NOMO-1 treated with dmso at 0.1 percent for 144 hours (cell line): Measurements from ENCODE around the gene ACAP2.

Source experiments
- DNase-seq: peaks from one replicate; lab custom pipeline; 2025; ENCODE audit not compliant: unreplicated experiment; lab: John Stamatoyannopoulos, UW

ACAP2 gene

DNA sequence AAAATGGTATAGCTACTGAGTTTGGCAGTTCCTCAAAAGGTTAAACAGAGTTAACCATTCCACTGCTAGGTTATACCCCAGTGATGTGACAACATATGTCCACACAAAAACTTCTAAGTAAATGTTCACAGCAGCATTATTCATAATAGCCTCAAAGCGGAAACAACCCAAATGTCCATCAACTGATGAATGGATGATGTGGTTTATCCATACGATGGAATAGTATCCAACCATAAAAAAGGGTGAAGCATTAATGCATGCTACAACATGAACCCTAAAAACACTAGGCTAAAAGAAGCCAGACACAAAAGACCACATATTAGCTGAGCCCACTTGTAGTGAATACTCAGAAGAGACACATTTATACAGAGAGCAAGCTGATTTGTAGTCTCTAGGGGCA lies 180.9 kb downstream of the ACAP2 start:
- DNase-seq, result no peak

DNA sequence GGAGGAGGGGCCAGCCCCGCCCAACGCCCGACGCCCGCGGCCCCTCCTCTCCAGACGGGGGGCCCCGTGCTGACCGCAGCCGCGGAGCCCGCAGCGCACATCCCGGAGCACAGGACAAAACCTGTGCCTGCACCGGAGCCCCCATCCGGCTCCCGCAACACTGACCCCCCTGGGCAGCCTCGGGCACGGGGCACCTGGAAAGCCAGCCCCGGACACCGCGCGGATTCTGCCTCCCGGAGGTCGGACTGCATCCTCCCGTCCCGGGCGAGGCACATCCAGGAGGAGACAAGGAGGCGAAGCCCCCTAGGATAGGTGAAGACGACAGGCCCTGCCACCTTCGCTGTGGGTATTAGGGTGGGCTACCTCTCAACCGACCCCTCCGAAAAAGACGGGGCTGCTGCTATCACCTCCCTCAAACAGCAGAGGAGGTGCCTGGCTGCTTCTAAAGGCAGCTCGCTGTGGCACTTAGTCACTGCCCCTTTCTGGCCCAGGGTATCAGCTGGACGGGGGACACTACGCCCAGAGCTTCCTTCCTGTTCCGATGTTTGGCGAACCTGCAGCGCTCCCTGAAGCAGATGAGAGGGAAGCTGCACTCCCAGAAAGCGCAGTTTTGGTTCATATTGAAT lies 182.4 kb downstream of the ACAP2 start:
- peak; percentile 52 for DNase-seq

DNA sequence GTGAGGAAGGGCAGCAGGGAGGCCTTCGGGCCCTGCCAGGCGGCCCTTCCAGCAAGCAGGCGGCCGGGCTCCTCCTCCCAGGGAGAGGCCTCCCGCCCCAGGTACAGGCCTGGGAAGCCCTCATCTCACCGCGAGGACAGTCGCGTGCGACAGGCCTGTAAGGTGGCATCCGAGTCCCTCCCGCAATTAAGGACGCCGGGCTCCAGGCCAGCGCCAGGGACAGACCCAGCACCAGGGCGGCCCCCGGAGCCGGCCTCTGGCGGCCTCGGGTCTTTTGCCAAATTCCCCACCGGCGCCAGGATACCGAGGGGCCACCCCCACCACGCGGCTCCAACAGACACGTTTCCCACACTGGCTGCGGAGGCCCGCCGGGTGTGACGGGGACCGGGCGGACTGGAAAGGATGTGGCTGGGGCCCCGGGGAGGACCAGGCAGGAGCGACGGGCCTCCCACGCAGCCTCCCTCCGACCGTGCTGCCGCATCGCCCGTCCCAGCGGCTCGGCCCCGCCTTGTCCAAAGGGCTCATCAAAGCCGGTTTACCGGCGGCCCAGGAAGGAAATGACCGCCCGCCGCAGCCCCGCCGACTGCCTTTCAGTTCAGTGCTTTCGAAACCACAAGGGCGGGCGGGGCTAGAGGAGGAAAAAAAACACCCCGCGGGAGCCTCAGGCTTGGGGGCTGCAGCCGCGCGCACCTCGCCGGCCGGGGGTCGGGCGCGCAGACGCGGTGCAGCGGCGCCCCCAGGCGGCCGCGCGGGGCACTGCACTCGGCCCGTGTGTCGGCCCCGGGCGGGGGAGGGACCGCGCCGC lies 183.1 kb downstream of the ACAP2 start:
- peak; percentile 97 for DNase-seq

DNA sequence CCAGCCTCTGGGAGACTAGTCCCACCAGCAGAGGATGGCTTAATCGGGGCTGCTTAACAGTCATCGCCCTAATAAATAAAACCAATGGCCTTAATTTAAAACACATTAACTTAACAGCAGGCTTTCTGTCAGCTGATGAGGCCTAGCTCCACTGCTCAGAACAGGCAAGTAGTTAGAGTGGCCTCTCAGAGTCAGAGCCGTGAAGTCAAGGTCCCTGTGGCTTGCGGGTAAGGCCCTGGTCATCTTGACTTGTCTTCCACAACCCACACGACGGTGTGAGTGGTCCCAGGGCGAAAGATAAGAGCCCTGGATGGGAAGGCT lies 183.7 kb downstream of the ACAP2 start:
- DNase-seq, result no peak

DNA sequence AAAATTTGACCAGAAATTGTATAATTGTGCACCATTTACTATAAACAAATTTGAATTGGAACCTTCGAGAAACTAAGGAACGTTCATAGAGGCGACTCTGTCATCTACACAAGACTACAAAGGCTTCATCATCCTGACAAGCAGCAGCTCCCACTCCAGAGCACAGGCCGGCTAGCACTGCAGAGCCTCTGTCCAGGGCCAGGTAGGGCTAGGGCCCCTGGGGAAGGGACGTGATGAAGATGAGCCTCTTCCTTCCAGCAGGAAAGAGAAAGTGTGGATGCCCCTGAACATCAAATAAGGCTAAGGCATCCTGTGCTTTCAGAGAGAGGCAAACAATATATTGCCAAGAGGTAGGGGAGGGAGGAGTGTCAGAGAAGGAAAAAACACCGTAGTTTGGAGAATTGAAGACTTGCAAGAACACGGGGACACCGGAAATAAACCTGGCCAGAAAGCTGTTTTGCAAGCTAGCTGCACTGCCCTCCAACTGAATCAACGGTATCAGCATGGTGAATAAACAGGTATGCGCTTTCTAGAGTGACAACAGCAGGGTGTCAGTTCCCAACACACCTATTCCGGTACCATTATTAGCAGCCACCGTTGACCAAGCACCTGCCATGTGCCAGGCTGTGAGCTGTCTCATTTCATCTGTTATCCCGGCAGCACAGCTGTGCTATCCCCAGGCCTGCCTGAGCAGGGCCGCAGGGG lies 184.2 kb downstream of the ACAP2 start:
- DNase-seq, result no peak

DNA sequence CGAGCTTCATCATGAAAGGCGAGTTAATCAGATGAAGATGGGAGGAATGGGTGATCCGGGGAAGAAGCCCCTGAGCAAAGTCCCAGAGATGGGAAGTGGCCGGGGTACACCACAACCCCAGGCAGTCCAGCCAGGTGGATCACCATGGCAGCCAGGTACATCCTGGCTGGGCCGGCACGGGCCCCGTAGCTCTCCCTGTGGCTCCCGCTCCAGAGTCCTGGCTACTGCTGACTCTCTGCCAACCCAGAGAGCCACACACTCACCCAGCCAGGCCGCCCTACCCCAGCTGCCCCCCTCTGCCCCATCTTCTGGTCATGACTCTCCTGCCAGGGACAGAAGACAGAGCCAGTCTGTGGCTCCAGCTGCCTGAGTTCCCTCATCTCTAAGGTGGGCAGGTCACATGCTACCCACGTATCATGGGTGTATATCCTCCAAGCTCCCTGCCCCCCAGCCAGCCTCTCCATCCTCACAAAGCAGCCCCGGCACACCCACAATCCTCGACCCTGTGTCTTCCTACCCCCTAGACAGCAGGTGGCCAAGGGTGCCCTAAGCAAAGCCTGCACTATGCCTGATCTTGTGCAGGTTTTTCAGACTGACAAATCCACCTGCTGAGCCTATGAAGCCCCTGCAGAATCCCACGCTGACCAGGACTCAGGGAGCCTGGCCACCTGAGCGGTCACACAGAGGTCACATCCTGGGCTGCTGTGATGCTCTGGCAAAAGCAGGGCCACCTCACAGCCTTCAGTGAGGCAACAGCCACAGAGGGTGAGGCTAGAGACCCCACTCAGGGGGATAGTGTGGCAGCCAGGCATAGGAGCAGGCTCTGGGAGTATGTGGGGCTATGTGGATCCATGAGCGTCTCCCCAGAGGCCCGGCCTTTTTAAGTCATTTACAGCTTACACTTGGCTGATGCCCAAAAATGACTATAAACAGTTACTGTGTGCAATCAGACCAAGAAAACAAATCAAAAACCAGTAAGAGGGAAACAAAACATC lies 185.1 kb downstream of the ACAP2 start:
- no peak for DNase-seq

DNA sequence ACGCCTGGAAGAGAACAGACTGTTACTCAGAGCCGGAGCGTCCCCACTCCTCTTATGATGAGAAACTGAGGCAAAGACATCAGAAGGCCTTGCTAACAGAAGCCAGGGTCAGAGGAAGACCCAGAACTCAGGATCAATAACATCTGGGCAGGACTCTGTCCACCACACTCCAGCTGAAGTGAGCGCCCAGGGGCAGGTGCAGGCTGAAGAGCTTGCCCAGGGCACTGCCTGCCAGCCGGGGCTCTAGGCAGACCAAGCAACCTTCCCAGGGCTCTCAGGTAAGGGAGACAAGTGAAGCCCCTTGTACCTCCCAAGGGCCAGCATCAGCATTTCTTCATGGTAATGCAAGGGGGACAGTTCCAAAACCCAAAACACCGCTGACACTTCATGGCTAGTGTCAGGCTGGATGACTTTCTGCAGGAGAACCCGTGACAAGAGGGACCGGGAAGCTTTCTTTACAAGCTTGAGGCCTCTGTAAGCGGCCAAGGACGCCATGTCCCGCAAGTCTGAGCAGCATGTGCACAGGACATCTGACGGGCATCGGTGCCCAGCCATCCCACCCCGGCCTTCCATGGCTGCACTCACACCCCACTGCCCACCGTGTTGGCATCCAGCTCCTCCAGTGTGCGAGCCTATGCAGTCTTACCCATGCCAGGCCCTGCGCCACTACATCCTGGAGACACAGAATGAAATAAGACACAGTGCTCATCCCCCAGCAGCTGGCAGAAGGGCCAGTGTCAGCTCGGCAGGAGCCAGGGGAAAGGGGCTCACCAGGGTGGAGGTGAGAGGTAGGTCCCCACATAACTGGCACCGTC lies 186.0 kb downstream of the ACAP2 start:
- DNase-seq, result no peak

DNA sequence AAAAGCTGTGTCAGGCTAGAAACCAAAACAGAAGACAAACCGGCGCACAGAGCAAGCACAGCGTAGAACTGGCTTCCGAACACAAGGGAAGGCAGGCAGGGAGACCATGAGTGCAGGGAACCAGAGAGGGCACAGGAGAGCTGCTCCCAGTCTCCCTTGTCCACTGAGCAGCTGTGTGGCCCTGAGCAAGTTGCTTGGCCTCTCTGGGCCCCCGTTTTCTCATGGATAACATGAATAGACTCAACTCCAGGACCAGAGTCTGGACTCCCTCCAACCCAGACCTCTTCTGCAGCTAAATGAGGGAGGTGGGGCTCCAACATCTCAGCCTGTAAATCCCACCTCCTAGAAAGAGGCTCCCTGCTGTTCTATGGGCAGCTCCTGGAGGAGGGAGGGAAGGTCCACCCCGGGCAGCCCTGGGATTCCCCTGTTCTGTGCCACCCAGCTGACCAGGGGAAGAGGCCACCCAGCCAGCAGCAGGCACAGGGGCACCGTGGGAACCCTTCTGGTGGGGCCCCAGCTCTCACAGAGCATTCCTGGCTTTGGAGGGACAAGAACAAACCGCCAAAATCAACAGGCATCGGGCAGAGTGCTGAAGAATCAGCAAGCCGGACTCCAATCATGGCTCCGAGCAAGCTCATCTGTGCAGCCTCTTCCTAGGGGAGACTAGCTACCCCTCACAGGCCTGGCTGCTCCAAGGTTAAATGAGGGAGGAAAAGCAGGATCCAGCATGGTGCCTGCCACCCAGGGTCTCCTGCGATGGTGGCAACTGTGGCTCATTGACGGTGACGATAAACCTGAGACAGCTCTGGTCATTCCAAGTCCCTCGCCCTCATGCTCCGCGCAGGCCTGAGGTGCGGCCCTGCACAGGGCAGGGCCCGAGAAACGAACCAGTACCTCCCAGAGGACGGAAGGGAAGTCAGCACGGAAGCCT lies 187.0 kb downstream of the ACAP2 start:
- no peak for DNase-seq

DNA sequence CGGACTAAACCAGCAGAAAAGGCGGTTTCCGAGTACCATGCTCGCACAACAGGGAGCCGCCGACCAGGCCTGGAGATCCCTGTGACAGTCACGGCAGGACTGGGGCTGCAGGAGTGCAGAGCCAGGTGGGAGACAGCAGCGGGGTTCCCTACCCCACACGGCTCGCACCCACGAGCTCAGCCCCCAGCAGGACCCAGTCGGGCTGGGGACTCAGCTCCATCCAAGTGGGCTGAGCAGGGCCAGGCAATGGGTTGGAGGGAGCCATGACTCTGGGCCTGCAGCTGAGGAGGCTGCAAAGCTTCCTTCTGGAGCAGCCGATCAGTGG lies 187.7 kb downstream of the ACAP2 start:
- DNase-seq, result no peak

DNA sequence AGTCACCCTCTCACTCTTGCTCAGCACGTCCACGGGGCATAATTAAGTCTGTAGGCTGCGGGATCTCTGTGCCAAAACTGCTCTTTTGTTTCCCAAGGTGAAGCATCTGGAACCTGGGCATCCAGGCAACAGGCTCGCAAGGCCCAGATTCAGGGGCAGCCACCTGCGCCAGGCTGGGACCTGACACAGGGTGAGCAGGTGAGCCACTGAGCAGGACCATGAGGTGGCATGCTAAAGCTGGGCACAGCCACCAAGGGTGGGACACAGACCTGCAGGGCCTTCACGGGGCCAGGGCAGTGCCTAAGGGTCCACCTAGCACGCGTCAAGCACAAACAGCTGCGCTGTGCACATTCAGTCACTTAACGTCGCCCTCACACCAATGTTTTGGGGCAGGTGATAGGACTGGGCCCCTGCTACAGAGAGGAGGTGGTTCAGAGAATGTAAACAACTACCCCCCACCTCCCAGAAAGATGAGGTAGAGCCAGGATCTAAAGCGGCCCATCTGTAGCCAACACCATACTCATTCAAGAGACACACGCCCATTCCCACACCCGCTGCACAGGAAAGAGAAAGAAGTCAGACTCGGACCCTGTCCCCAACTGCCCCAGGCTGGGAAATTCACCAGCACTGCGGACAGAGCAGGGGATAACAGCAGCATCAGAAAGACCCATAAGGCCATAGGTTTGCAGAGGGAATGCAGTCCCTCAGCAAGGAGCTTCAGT lies 188.2 kb downstream of the ACAP2 start:
- no peak for DNase-seq

DNA sequence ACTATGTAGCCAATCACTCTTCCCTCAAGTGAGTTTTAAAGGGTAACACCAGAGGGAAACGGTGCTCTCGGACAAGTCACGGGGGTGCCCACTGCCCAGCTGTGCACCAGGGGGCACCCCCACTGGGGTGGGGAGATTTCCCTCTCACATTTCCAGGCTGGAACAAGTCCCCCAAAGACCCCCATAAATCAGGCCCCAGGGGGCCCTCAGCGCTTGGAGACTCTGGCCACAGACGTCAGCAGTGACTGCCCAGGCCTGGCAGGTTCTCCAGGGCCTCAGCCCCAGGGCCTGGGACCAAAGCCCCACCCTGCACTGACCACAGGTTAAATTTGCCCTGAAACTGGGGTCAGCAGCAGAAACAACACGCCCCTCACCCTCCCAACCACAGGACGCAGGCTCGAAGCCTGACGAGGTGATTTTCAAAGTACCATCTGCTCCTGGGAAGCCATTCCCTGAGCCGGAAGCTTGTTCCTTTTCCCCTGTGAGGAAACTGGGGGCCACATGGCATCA lies 188.8 kb downstream of the ACAP2 start:
- no peak for DNase-seq

DNA sequence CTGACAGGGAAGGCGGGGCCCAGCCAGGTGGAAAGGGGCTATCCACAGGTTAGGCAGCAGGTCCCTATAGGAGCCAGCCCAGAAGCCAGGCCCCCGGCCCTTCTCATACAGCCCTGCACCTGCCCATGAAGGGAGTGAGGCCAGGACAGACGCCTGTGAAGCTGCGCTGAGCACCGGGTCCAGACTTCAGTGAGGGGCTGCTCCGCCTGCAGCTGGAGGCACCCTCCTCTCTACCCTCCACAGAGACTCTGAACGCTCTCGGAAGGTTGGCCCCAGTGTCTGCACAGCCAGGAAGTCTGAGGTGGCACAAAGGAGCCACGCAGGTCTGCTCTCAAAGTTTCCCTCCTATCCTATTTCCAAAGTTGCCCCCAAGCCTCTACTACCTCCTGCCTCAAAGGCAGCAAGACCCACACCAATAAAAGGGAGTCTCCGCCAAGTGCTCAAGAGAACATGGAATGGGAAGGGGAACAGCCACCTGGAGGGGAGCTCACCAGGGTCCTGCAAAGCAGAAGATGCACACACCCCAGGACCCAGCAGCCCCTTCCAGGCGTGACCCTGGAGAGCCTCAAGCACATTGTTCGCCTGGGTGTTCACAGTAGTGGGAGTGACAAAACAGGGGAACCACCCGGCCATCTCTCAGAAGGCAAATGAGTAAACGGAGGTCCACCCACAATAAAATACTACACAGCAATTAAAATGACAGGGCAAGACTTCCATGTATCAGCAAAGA lies 191.3 kb downstream of the ACAP2 start:
- no peak for DNase-seq

DNA sequence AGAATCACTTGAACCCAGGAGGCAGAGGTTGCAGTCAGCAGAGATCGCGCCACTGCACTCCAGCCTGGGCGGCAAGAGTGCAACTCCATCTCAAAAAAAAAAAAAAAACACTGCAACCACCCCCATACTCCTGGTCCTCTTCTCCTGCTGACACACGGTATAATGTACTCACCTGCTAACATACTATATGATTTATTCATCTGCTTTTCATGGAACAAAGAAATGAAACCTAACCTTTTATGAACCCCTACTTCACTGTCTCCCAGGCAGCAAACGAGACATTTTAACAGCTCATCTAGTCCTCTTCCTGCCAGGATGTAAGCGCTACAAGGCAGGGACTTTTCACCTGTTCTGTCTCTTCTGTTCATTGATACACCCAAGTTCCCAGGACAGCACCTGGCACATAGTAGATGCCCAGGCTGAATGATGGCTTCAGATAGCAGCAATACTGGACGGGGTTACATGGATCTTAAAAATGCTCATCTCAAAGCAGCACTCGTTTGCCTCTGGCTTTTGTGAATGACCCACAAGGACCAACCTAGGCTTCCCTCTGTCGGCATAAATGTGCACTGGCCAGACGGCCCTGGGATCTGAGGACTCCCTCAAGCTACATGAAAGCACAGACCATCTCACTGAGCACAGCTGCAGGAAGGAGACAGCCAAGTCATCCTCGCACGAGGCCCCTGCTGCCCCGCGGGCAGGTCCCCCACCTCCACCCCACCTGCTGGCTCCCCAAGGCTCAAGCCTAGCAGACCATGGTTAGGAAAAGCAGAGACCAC lies 192.2 kb downstream of the ACAP2 start:
- DNase-seq, result no peak

DNA sequence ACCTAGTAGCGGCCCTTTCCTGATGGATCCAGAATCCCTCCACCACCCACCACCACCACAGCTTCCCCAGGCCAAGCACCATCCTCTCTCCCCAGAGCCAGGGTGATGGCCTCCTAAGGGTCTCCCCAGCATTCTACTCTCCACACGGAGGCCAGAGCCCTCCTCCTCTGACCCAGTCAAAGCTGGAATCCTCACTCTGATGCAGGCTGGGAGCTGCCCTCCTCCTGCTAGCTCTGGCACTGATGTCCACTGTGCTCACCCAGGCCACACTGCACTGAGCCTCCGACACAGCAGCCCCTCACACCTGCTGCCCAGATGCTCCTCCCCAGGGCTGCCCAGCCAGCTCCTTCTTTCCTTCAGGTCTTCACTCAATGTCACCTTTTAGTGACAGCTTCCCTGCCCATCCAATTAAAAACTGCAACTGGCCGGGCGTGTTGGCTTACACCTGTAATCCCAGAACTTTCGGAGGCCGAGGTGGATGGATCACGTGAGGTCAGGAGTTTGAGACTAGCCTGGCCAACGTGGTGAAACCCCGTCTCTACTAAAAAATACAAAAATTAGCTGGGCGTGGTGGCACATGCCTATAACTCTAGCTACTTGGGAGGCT lies 192.9 kb downstream of the ACAP2 start:
- no peak for DNase-seq

DNA sequence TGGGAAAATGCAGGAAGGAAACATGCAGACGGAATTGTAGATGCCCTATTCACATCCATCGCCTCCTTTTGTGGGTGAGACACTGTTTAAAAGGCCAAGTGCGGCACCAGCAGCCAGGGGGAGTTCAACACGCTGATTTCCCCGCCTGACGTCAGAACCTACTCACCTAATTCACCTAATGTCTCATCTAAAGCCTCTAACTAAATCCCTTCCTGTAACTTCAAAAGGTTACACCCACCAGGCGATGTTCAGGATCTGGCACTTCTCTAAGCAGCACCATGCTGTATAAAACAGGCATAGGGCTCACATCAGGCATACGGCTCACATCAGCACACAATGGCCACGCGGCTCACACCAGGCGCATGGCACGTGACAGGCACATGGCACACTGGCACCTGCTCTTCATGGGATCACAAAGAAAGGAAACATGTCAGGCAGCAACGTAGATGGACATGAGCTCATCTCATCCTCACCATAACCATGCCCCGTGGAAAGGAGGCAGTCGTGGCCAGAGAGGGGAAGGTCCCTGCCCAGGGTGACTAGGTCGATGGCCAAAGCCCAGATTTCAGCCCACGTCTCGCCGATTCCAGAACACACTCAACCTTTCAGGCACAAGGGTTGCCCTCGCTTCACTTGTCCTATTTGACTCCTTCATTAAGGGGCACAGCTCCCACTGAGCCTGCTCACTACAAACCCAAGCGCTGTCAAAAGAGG lies 193.6 kb downstream of the ACAP2 start:
- no peak for DNase-seq

DNA sequence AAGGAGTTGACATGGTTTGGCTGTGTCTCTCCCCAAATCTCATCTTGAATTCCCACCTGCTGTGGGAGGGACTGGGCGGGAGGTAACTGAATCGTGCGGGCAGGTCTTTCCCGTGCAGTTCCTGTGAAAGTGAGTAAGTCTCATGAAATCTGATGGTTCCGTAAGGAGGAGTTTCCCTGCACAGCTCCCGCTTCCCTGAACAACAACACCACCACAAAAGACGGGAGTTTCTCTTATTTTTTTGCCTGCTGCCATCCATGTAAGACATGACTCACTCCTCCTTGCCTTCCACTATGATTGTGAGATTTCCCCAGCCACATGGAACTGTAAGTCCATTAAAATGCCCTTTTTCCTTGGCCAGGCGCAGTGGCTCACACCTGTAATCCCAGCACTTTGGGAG lies 194.5 kb downstream of the ACAP2 start:
- no peak for DNase-seq
